ENCODE measurements around the gene SPDYE2B.
"Not testable (repeated sequence)": the region's sequence is repeated elsewhere in the genome, so short reads cannot be mapped to it uniquely, and the experiment has no call there.

The SPDYE2B gene

GRCh38 chr7:102649924-102650323 lies at the start of gene SPDYE2B:
Gene SPDYE2B, plus strand, starts transcription at chr7:102650319. Its CDS starts 2,030 bp downstream, at chr7:102652349.
- not testable (repeated sequence) for H3K4me1 ChIP-seq (ENCODE audit: insufficient read depth, poor library complexity, severe bottlenecking); DNase-seq (ENCODE audit: low spot score); ATAC-seq (ENCODE audit: low read depth); H3K9me3 ChIP-seq (ENCODE audit: severe bottlenecking); H3K36me3 ChIP-seq (ENCODE audit: low read depth); H3K4me3 ChIP-seq (ENCODE audit: severe bottlenecking); H3K27ac ChIP-seq (ENCODE audit: poor library complexity, severe bottlenecking); H3K27me3 ChIP-seq (ENCODE audit: insufficient read depth, poor library complexity, severe bottlenecking)

- not testable (repeated sequence) for H3K4me1 ChIP-seq (ENCODE audit: insufficient read depth, poor library complexity, severe bottlenecking); H3K27me3 ChIP-seq (ENCODE audit: insufficient read depth, poor library complexity, severe bottlenecking); DNase-seq (ENCODE audit: low spot score); H3K4me3 ChIP-seq (ENCODE audit: severe bottlenecking); H3K27ac ChIP-seq (ENCODE audit: poor library complexity, severe bottlenecking); ATAC-seq (ENCODE audit: low read depth); H3K36me3 ChIP-seq (ENCODE audit: low read depth); H3K9me3 ChIP-seq (ENCODE audit: severe bottlenecking)
Measured at GRCh38 chr7:102602317-102602716, 47.8 kb upstream of the SPDYE2B start.

- H3K36me3 ChIP-seq (ENCODE audit: low read depth); H3K27ac ChIP-seq (ENCODE audit: poor library complexity, severe bottlenecking); H3K27me3 ChIP-seq (ENCODE audit: insufficient read depth, poor library complexity, severe bottlenecking); H3K4me3 ChIP-seq (ENCODE audit: severe bottlenecking); H3K9me3 ChIP-seq (ENCODE audit: severe bottlenecking); H3K4me1 ChIP-seq (ENCODE audit: insufficient read depth, poor library complexity, severe bottlenecking); DNase-seq (ENCODE audit: low spot score): not testable (repeated sequence)
- ATAC-seq (ENCODE audit: low read depth), result peak; percentile 85
Measured at GRCh38 chr7:102604431-102605145, 45.5 kb upstream of the SPDYE2B start.

- not testable (repeated sequence) for H3K4me3 ChIP-seq (ENCODE audit: severe bottlenecking); ATAC-seq (ENCODE audit: low read depth)
Measured at GRCh38 chr7:102606848-102607247, 43.3 kb upstream of the SPDYE2B start.

GRCh38 chr7:102609734-102610133 lies 40.4 kb upstream of the SPDYE2B start:
- not testable (repeated sequence) for H3K27me3 ChIP-seq (ENCODE audit: insufficient read depth, poor library complexity, severe bottlenecking); H3K9me3 ChIP-seq (ENCODE audit: severe bottlenecking); H3K4me1 ChIP-seq (ENCODE audit: insufficient read depth, poor library complexity, severe bottlenecking); H3K36me3 ChIP-seq (ENCODE audit: low read depth); H3K4me3 ChIP-seq (ENCODE audit: severe bottlenecking); H3K27ac ChIP-seq (ENCODE audit: poor library complexity, severe bottlenecking); ATAC-seq (ENCODE audit: low read depth)
- DNase-seq (ENCODE audit: low spot score), result peak; percentile 16

More at GRCh38 chr7:102606848-102607247, 43.3 kb upstream of the SPDYE2B start:
- not testable (repeated sequence) for H3K27ac ChIP-seq (ENCODE audit: poor library complexity, severe bottlenecking); H3K36me3 ChIP-seq (ENCODE audit: low read depth); DNase-seq (ENCODE audit: low spot score); H3K9me3 ChIP-seq (ENCODE audit: severe bottlenecking); H3K4me1 ChIP-seq (ENCODE audit: insufficient read depth, poor library complexity, severe bottlenecking); H3K27me3 ChIP-seq (ENCODE audit: insufficient read depth, poor library complexity, severe bottlenecking)

- not testable (repeated sequence) for H3K27ac ChIP-seq (ENCODE audit: poor library complexity, severe bottlenecking); H3K36me3 ChIP-seq (ENCODE audit: low read depth); DNase-seq (ENCODE audit: low spot score); H3K4me3 ChIP-seq (ENCODE audit: severe bottlenecking); H3K4me1 ChIP-seq (ENCODE audit: insufficient read depth, poor library complexity, severe bottlenecking); ATAC-seq (ENCODE audit: low read depth); H3K27me3 ChIP-seq (ENCODE audit: insufficient read depth, poor library complexity, severe bottlenecking); H3K9me3 ChIP-seq (ENCODE audit: severe bottlenecking)
Measured at GRCh38 chr7:102610441-102610840, 39.7 kb upstream of the SPDYE2B start.

- not testable (repeated sequence) for H3K4me3 ChIP-seq (ENCODE audit: severe bottlenecking); H3K27ac ChIP-seq (ENCODE audit: poor library complexity, severe bottlenecking); H3K36me3 ChIP-seq (ENCODE audit: low read depth); H3K4me1 ChIP-seq (ENCODE audit: insufficient read depth, poor library complexity, severe bottlenecking); H3K27me3 ChIP-seq (ENCODE audit: insufficient read depth, poor library complexity, severe bottlenecking); H3K9me3 ChIP-seq (ENCODE audit: severe bottlenecking); DNase-seq (ENCODE audit: low spot score)
- ATAC-seq (ENCODE audit: low read depth), result peak; percentile 59
Measured at GRCh38 chr7:102611013-102611674, 39.0 kb upstream of the SPDYE2B start.

- not testable (repeated sequence) for H3K9me3 ChIP-seq (ENCODE audit: severe bottlenecking); ATAC-seq (ENCODE audit: low read depth); H3K36me3 ChIP-seq (ENCODE audit: low read depth); H3K4me1 ChIP-seq (ENCODE audit: insufficient read depth, poor library complexity, severe bottlenecking); H3K27me3 ChIP-seq (ENCODE audit: insufficient read depth, poor library complexity, severe bottlenecking); H3K27ac ChIP-seq (ENCODE audit: poor library complexity, severe bottlenecking); H3K4me3 ChIP-seq (ENCODE audit: severe bottlenecking)
- DNase-seq (ENCODE audit: low spot score), result peak; percentile 70
Measured at GRCh38 chr7:102611675-102612325, 38.3 kb upstream of the SPDYE2B start.

GRCh38 chr7:102613575-102614345 lies 36.4 kb upstream of the SPDYE2B start:
- H3K4me3 ChIP-seq (ENCODE audit: severe bottlenecking); H3K27me3 ChIP-seq (ENCODE audit: insufficient read depth, poor library complexity, severe bottlenecking); H3K27ac ChIP-seq (ENCODE audit: poor library complexity, severe bottlenecking); H3K4me1 ChIP-seq (ENCODE audit: insufficient read depth, poor library complexity, severe bottlenecking); ATAC-seq (ENCODE audit: low read depth); H3K9me3 ChIP-seq (ENCODE audit: severe bottlenecking); H3K36me3 ChIP-seq (ENCODE audit: low read depth): not testable (repeated sequence)
- peak; percentile 13 for DNase-seq (ENCODE audit: low spot score)

- H3K36me3 ChIP-seq (ENCODE audit: low read depth); H3K27me3 ChIP-seq (ENCODE audit: insufficient read depth, poor library complexity, severe bottlenecking); H3K4me3 ChIP-seq (ENCODE audit: severe bottlenecking); H3K4me1 ChIP-seq (ENCODE audit: insufficient read depth, poor library complexity, severe bottlenecking); DNase-seq (ENCODE audit: low spot score); H3K27ac ChIP-seq (ENCODE audit: poor library complexity, severe bottlenecking); H3K9me3 ChIP-seq (ENCODE audit: severe bottlenecking): not testable (repeated sequence)
- peak; percentile 26 for ATAC-seq (ENCODE audit: low read depth)
Measured at GRCh38 chr7:102614346-102614697, 35.8 kb upstream of the SPDYE2B start.

GRCh38 chr7:102614873-102615272 lies 35.2 kb upstream of the SPDYE2B start:
- H3K27me3 ChIP-seq (ENCODE audit: insufficient read depth, poor library complexity, severe bottlenecking); H3K27ac ChIP-seq (ENCODE audit: poor library complexity, severe bottlenecking); H3K4me3 ChIP-seq (ENCODE audit: severe bottlenecking); H3K9me3 ChIP-seq (ENCODE audit: severe bottlenecking); H3K36me3 ChIP-seq (ENCODE audit: low read depth); H3K4me1 ChIP-seq (ENCODE audit: insufficient read depth, poor library complexity, severe bottlenecking); DNase-seq (ENCODE audit: low spot score): not testable (repeated sequence)
- ATAC-seq (ENCODE audit: low read depth), result peak; percentile 17
